HG02610 (cell line): Measurements from ENCODE around the gene TSKS.

ENCODE experiments used
- ATAC-seq: cut with Tn5 transposase; IDR thresholded peaks from one replicate; pipeline ENCODE4 v1.9.1; 2021; ENCODE audit warnings: mild to moderate bottlenecking, moderate library complexity; ENCODE audit not compliant: unreplicated experiment

The TSKS gene

DNA sequence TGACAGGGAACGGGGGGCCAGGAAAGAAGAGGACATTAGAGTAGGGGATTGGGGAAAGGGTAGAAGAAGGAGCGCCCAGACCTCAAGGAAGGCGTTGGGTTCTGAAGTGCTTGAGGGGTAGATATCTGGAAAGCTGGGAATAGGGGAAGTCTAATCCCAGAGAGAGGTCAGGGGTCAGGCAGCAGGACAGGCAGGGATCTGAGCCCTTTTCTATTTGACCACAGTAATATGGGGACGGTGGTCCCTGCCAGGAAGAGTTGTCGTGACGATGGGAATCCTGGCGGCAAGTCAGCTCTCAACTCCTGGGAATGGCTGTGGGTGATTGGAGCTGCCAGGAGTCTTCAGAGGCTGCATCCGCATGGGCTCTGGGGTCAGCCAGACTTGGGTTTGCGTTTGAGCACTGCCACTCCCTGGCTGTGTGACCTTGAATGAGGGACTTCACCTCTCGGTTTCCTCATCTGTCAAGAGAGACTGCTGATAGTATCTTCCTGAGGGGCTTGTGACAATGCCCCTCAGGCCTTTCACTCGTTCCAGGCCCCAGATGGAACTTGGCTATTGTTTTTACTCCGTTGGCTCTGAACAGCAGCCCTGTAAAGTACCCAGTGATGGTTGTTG is 5.0 kb upstream of the TSKS start:
- no peak for ATAC-seq

DNA sequence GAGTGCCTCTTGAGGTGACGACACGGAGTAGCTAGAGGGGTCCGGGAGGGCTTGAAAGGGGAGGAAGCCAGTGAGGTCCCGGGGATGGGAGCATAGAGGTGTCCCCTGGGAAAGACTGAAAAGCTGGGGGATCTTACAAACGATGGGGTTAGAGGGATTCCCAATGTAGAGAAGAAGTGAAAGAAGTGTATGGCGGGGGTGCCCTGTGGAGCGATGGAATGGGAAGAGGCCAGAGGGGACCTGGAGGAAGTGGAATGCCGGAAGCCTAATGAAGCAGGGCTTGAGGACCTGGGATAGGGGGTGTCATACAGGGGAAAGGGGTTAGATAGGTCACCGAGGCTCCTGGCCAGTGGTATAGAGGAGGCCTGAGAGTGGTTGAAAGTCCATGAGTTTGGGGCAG is 4.3 kb upstream of the TSKS start:
- ATAC-seq = no peak

DNA sequence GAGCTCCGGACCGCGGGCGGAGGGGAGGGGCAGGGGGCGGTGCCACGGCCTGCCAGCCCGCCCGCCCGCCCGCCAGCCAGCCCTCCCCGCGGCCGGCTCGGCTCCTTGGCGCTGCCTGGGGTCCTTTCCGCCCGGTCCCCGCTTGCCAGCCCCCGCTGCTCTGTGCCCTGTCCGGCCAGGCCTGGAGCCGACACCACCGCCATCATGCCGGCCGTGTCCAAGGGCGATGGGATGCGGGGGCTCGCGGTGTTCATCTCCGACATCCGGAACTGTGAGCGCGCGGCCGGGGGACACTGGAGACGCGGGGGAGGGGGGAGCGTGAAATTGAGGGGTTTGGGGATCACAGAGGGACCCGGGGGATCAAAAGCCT is 3.8 kb upstream of the TSKS start, which contains the start of gene AP2A1:
TSS of gene AP2A1 (plus strand) at position 72 of the 370 bp plus-strand sequence. CDS start at position 205, 133 bp downstream.
- ATAC-seq = no peak

DNA sequence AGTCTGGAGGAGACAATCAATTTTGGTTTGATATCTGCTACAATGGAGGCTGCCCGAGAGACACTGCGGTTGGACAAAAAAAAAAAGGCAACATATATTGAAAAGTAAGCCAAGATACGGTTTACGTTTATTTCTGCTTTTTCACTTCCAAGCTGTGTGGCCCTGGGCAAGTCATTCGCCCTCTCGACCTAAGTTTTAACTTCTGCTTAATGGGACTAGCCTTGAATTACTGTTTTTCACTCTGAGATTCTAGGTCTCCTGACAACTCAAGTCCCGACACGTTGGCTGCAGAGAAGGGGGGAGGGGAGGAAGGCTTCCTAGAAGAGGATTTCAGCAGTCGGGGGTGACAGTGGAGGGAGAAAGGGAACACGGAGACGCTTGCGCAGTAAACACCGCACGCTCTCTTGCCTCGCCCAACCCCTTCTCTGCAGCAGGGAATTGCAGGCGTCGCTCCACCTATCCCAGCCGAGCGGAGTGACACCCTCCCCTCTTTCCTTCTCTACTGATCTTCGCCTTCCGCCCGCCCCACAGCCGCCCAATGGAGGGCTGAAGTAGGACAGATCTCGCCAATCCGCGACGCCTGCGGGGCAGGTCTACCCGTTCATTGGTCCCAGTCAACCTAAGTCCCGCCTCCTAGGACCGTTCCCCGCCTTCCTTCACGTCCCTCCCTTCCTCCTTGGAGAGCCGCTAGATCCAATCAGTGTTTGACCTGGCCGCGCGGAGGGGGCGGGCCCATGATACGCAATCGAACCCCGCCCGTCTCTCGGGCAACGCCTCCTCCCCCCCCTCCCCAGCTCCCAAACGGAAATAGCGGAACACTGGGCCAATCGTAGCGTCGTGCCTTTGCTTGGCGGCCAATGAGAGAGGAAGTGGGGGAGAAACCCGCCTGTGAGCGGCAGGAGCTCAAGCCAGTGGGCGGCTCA is 3.2 kb upstream of the TSKS start:
- peak; percentile 92 for ATAC-seq

DNA sequence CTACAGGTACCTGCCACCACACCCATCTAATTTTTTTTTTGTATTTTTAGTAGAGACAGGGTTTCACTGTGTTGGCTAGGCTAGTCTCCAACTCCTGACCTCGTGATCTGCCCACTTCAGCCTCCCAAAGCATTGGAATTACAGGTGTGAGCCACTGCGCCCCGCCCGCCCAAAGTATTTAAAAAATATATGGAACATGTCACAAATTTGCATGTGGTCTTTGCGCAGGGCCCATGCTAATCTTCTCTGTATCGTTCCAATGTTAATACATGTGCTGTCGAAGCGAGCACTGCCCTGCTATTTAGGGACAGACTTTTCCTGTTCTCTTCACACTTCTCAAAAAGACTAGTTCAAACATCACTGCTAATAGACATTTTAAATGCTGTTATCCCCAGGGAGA is 1.2 kb upstream of the TSKS start:
- no peak for ATAC-seq

DNA sequence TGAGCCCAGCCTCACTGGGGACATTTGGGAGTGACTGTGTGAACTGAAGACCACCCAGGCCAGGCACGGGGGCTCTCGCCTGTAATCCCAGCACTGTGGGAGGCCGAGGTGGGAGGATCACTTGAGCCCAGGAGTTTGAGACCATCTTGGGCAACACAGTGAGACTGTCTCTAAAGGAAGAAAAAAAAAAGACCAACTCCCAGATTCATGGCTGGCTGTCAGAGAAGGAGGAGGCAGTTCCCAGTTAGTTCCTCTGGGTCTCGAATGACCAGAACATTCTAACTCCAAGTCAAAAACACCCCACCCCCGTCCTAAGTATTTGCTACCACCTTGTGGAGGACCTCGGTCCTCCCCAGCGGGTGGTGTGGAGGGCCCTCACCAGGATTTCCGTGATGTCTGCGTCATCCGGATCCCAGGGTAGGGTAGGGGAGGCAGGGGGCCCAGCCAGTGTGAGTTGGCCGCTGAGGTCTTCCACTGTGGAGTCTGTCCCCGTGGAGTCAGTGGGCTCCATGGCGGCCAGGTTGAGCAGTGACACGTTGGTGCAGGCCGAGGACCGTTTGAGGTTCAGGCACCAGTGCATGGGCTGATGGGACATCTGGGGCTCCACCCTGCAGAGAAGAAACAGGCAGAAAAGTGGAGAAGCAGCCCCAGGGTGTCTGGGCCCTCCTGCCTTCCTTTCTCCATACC is 1.3 kb downstream of the TSKS start:
- no peak for ATAC-seq

DNA sequence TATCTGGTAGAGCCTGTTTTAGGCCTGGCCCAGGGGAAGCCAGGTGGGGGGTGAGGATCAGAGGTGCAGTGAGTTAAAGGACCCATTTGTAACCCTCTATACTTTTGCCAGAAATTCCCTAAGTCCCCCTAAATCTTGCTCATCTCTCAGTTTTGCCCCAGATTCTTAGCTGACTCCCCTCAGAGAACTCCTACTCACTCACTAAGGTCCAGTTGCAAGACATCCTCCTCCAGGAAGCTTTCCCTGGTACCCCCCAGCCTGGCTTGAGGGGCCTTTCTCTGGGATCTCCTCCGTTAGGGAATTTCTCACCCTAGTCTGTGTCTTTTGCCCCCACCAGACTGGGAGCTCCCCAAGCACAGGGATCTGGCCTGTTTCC is 1.9 kb downstream of the TSKS start:
- ATAC-seq = no peak

DNA sequence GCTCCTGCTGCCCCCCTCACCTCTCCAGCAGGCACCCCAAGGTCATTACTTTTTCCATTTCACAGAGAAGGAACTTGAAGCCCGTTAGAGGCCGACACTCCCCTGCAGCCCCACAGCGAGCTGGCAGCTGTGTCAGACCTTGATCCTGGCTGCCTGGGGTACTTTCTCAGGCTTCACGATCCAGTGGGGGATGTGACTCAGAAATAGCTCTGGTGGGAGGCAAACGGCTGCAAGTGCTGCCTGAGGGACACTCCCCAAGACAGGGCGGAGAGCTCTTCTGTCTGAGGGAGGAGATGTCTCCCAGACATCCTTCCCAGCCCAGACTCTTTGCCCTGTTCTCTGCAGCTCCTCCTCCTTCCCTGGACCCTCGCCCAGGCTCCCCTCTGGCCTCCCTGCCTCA is 4.8 kb downstream of the TSKS start:
- no peak for ATAC-seq

DNA sequence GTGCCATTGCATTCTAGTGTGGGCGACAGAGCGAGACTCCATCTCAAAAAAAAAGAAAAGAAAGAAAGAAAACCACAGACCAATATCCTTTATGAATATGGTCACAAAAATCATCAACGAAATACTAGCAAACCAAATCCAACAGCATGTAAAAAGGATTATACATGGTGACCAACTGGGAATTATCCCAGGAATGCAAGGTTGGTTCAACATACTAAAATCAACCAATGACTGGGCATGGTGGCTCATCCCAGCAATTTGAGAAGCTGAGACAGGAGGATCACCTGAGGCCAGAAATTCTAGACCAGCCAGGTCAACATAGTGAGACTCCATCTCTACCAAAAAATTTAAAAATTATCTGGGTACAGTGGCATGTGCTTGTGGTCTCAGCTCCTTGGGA is 7.2 kb downstream of the TSKS start:
- ATAC-seq = no peak

DNA sequence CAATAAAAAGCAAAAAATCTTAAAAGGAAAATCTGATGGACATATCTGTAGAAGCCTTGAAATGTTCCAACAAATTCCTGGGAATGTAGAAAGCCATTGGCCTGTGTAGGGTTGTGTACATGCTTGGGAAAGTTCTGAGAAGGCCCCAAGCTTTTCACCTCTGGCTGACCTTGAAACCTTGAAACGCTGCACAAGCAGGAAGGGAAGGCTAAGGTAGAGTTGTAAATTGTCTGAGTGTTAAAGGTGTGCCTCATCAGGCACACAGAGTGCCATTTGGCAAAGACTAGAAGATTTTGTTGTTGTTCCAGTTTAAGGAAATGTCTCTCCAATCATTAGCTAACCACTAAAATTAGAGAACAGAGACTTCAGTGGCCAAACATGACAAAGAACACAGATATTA is 10.4 kb downstream of the TSKS start:
- ATAC-seq = no peak

DNA sequence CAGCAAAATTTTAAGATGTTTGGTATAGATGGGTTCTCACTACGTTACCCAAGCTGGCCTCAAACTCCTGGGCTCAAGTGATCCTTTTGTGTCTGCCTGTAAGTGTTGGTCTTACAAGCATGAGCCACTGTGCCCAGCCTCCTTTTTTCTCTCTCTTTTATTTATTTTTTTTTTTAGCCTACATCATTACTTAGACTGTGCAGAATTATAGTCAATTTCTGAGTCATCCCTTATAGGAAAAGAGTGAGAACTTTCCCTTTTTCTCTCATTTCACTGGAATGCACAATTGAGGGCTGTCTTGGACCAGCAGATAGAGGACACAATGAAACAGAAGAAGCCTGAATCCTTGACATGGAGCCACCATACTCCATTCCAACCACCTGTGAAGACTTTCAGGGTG is 13.3 kb downstream of the TSKS start:
- no peak for ATAC-seq

DNA sequence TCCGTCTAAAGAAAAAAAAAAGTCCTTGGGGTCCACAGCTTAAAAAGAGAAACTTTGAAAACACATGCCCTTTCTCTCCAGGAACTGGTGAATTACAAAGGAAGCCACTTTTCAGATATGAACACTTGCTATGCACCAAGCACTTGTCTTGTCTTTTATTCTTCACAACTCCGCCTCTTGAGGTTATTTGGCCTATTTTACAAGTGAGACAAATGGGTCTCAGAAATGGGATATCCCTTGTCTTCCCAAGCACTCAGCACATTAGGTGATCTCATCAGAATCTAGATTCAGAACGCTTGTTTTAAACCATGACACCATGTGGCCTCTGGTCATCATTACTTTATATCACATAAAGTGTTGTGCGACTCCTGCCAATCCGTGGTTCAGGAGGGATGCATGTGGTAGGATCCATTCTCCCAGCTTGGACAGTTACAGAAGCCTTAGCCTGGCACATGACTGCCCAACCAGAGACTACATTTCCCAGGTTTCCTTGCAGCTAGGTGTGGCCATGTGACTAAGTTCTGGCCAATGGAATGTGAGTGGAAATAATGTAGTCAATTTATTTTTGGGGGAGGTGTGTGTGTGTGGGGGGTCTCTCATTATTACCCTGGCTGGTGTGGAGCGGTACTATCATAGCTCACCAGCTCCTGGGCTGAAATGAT is 13.9 kb downstream of the TSKS start:
- no peak for ATAC-seq

DNA sequence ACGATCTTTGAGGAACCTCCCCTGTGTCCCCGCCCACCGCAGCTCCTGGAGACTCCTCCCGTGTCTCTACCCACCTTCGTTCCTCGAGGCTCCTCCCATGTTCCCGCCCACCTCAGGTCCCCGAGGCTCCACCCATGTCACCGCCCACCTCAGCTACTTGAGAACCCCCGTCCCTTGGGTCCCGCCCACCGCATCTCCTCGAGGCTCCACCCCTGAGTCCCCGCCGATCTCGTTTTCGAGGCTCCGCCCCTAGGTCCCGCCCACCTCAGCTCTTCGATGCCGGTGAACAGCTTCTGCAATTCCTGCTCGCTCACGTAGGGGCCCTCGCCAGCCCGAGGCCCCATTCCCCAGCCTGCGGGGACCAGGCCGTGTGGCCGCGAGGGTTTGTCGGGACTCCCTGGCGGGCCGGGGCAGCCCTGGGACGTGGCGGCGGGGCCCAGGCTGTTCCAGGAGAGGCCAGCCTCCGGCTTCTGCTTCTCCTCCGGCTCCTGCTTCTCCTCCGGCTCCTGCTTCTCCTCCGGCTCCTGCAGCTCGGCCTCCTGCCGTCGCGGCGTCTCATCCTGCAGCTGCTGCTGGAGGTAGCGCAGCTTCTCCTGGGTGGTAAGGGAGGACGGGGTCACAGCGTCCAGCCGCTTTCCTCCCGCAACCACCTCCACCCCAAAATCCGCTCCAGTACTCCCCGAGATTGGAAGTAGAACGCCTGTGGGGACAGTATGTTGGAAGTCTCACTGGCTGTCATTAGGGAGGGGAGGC is 16.7 kb downstream of the TSKS start:
- no peak for ATAC-seq

DNA sequence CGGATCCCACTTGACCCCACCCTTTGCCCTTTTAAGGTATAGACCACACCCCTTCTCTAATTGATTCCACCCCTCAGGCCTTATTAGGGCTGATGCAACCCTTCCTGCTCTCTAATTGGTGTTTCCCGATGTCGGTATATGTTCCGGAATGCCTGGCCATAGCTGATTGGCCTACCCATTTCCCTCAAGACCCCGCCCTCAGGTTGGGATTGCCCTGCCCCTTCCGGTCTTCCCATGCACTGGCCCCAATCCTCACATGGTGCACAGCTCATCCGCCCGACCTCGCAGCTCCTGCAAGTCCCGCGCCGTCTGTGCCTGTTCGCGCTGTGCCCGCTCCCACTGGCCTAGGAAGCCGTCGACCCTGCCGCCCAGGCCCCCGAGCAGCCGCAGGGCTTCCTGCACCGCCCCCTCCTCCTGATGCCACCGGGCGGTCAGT is 18.1 kb downstream of the TSKS start:
- no peak for ATAC-seq

DNA sequence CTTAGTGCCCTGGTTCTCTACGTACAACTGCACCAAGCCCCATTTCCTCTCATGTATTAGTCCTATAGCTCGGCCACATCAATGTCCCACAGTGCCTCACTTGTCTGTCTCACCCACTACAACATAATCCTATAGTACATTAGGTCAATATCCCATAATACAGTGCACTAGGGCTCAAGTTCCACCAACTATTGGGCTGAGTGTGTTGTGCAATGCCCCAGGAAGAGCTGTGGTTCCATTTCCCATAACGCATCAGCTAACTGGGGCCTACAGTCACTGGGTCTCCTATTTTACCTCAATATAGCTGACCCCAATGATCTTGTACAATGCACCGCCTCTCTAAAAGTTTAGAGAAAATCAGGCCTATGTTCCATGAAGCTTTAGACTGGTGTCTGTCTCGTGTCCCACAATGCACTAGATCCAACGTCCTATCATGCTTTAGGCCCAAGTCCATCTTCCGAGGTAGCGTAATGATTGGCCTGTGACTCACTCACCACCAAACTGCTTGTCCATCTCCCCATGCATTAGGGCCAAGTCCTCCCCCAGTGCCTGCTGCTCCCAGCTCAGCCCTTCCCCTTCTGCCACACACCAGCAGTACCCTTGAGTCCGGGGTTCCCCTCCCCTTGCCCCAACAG is 21.8 kb downstream of the TSKS start:
- ATAC-seq = no peak

DNA sequence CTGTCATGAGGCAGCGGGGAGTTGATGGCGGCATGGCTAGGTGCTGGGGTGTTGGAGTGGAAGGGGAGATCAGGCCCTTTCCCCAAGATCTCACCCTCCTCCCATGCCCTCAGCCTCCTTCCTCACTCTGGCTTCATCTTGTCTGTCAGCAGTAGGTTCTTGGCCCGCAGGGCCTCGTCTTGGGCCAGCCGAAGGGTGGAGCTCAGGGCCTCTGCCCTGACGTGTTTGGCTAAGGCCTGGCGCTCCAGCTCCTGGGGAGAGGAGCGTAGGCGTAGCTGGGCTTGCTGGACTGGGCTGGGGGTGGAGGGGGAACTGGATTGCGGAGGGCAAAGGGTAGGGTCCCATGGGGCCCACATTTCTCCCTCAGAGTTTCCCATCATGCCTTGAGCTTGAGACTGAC is 23.2 kb downstream of the TSKS start:
- ATAC-seq = no peak

DNA sequence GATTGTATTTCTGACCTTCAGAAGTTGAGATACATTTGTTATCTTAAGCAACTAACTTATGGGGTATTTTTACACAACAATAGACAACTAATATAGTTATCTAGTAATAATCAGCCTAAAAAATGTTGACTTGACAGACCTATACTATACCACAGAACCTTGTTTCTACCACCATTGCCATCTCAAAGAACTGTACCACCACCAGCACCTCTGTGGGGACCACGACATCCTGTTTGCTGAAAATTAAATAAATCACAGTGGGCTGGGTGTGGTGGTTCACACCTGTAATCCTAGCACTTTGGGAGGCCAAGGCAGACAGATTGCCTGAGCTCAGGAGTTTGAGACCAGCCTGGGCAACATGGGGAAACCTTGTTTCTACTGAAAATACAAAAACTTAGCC is 24.0 kb downstream of the TSKS start:
- no peak for ATAC-seq

DNA sequence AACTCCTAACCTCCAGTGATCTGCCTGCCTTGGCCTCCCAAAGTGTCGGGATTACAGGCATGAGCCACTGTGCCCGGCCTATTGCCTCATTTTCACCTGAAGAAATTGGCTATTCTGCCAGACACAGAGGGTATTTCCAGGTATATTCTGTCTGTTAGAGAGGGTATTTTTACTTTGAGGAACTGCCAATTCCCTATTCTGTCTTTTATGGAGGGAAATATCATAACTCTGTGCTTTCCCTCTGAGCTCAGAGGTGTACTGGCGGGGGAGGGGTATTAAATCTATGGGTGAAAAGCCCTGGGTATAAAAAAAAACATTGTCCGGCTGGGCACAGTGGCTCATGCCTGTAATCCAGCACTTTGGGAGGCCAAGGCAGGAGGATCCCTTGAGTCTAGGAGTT is 24.8 kb downstream of the TSKS start:
- ATAC-seq = no peak

DNA sequence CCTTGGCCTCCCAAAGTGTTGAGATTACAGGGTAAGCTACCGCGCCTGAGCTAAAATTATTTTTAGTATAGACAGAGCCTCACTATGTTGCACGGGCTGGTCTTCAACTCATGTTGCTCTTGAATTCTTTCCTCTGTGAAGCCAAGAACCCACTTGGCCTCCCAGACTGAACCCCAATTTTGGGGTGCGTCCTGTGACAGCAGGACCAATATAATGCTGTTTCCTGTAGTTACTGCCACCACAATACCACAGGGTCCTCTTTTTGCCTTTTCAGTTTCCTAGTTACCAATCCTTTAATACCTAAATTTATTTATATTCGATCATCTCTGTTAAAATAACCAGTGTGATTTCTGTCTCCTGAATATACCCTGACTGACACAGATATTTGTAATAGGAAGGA is 32.9 kb downstream of the TSKS start:
- ATAC-seq = no peak
